ENCODE data around the gene IPO4. TPM values are rescaled to one million over a fixed set of nuclear protein-coding genes. Genes with fewer than 3 reads are reported as not detected.

IPO4 gene
- total RNA-seq, 1 donor from 2014 or later = 80.3 TPM

- H3K36me3 Mint-ChIP-seq (ENCODE audit: low read depth) = peaks cover 62% of the 10 kb centered on the region
- no peak for ATAC-seq (ENCODE audit: low read depth)
Measured at GRCh38 chr14:24144451-24144850, 44.2 kb downstream of the IPO4 start.

GRCh38 chr14:24143511-24143910 is 45.1 kb downstream of the IPO4 start:
- intact Hi-C loops (cut with micrococcal nuclease) = no loop called here
- peaks cover 62% of the 10 kb centered on the region for H3K36me3 Mint-ChIP-seq (ENCODE audit: low read depth)
- H3K9me3 Mint-ChIP-seq = no peaks in the 10 kb centered on the region
- no peak overlapping the region for H3K4me3 Mint-ChIP-seq
- ChIA-PET CTCF (interaction anchor here (1.0 to 1.4 kb wide), 2 partner anchors 18 to 70 kb away, joined by 3 read pairs; partner anchors contain the start of genes CHMP4A and IRF9), POLR2A (interaction anchor here (0.8 to 2.2 kb wide), 4 partner anchors 18 to 53 kb away, joined by 4 to 8 read pairs (median 4); partner anchors contain the start of genes DCAF11, IRF9 and NRL)
- no peaks in the 10 kb centered on the region for H3K27me3 Mint-ChIP-seq
- no peak for ATAC-seq (ENCODE audit: low read depth)
- DNase-seq = no peak
- no peak overlapping the region for H3K27ac Mint-ChIP-seq
- no peak for TF ChIP-seq CTCF (IDR thresholded peaks at IDR 0.05)
- peaks cover 75% of the 10 kb centered on the region for H3K4me1 Mint-ChIP-seq

More at GRCh38 chr14:24144451-24144850, 44.2 kb downstream of the IPO4 start:
- Mint-ChIP-seq H3K27ac (no peak overlapping the region), H3K4me1 (peaks cover 74% of the 10 kb centered on the region), H3K27me3 (no peaks in the 10 kb centered on the region), H3K4me3 (no peak overlapping the region), H3K9me3 (no peaks in the 10 kb centered on the region)
- ChIA-PET CTCF (interaction anchor here (1.4 kb wide), 1 partner anchor 69 kb away, joined by 3 read pairs; the partner anchor contains the start of gene CHMP4A), POLR2A (interaction anchor here (0.5 to 2.2 kb wide), 4 partner anchors 17 to 97 kb away, joined by 3 to 9 read pairs (median 6); partner anchors contain the start of gene IRF9)
- intact Hi-C loops (cut with micrococcal nuclease) = no loop called here
- no peak for DNase-seq
- TF ChIP-seq CTCF (IDR thresholded peaks at IDR 0.05) = no peak

- Mint-ChIP-seq H3K4me1 (peaks cover 78% of the 10 kb centered on the region), H3K36me3 (ENCODE audit: low read depth) (peaks cover 74% of the 10 kb centered on the region), H3K27me3 (no peaks in the 10 kb centered on the region), H3K9me3 (no peaks in the 10 kb centered on the region), H3K4me3 (peak within 1 kb of the TSS; percentile 83), H3K27ac (peak within 1 kb of the TSS; percentile 87)
- DNase-seq (peak; percentile 92), ATAC-seq (ENCODE audit: low read depth) (peak; percentile 90)
- ChIA-PET CTCF (interaction anchor here (1.0 to 3.1 kb wide), 3 partner anchors 19 to 32 kb away, joined by 10 to 13 read pairs (median 12); partner anchors contain the start of genes DCAF11, IRF9 and NRL), POLR2A (interaction anchor here (0.7 to 9.4 kb wide), 24 partner anchors 9 to 149 kb away, joined by 3 to 239 read pairs (median 6); partner anchors contain the start of genes CHMP4A, DCAF11, IPO4 and IRF9)
- no peak for TF ChIP-seq CTCF (IDR thresholded peaks at IDR 0.05)
- intact Hi-C loops (cut with micrococcal nuclease) = loop anchor here (1.0 kb wide), 7 partner anchors 20 to 158 kb away; partner anchors contain the start of genes CHMP4A, DCAF11, DHRS1 and IPO4
Measured at GRCh38 chr14:24141097-24141880, 47.3 kb downstream of the IPO4 start, which contains the start of gene EMC9. Gene EMC9, minus strand, starts transcription at chr14:24141591. Its CDS starts 287 bp downstream, at chr14:24141304.

GRCh38 chr14:24139272-24139934 is 49.2 kb downstream of the IPO4 start:
- no peak for TF ChIP-seq CTCF (IDR thresholded peaks at IDR 0.05)
- Mint-ChIP-seq H3K4me1 (peaks cover 68% of the 10 kb centered on the region), H3K27me3 (no peaks in the 10 kb centered on the region), H3K36me3 (ENCODE audit: low read depth) (peaks cover 63% of the 10 kb centered on the region), H3K9me3 (no peaks in the 10 kb centered on the region), H3K27ac (no peak overlapping the region), H3K4me3 (peak overlapping the region; percentile 52)
- POLR2A ChIA-PET = interaction anchor here (0.9 to 9.4 kb wide), 4 partner anchors 8 to 49 kb away, joined by 3 to 239 read pairs (median 54); partner anchors contain the start of genes DCAF11, IPO4, NRL and PSME2
- no peak for DNase-seq
- intact Hi-C loops (cut with micrococcal nuclease) = no loop called here
- CTCF ChIA-PET = interaction anchor here (3.1 kb wide), 1 partner anchor 31 kb away, joined by 13 read pairs; no protein-coding TSS in a partner anchor
- no peak for ATAC-seq (ENCODE audit: low read depth)

Data from activated B cell treated with CpG ODN at 0.5 μM for 24 hours (primary cell).